Measurements from ENCODE around the gene SGK1.

SGK1 gene

GRCh38 chr6:134317471-134318131 lies at the start of gene SGK1:
SGK1 (minus strand) TSS chr6:134318112; CDS start chr6:134317460, 652 bp downstream.
- TF ChIP-seq GATA3 (IDR thresholded peaks at IDR 0.05; ENCODE audit: low read depth, low read length): no peak
- TF ChIP-seq GATA2 (IDR thresholded peaks at IDR 0.05; ENCODE audit: low read depth, low read length): no peak

- TF ChIP-seq GATA3 (IDR thresholded peaks at IDR 0.05; ENCODE audit: low read depth, low read length): no peak
- TF ChIP-seq GATA2 (IDR thresholded peaks at IDR 0.05; ENCODE audit: low read depth, low read length): no peak
Observed at GRCh38 chr6:134363323-134364039, 45.6 kb upstream of the SGK1 start.

- TF ChIP-seq GATA3 (IDR thresholded peaks at IDR 0.05; ENCODE audit: low read depth, low read length) (no peak), GATA2 (IDR thresholded peaks at IDR 0.05; ENCODE audit: low read depth, low read length) (no peak)
Observed at GRCh38 chr6:134361011-134361410, 43.1 kb upstream of the SGK1 start.

GRCh38 chr6:134359302-134359701 lies 41.4 kb upstream of the SGK1 start:
- TF ChIP-seq GATA3 (IDR thresholded peaks at IDR 0.05; ENCODE audit: low read depth, low read length): no peak
- no peak for TF ChIP-seq GATA2 (IDR thresholded peaks at IDR 0.05; ENCODE audit: low read depth, low read length)

GRCh38 chr6:134358320-134358719 lies 40.4 kb upstream of the SGK1 start:
- no peak for TF ChIP-seq GATA3 (IDR thresholded peaks at IDR 0.05; ENCODE audit: low read depth, low read length)
- no peak; the same call in 1 of the 2 replicates for TF ChIP-seq GATA2 (IDR thresholded peaks at IDR 0.05; ENCODE audit: low read depth, low read length)

- no peak for TF ChIP-seq GATA2 (IDR thresholded peaks at IDR 0.05; ENCODE audit: low read depth, low read length)
- TF ChIP-seq GATA3 (IDR thresholded peaks at IDR 0.05; ENCODE audit: low read depth, low read length): no peak
Observed at GRCh38 chr6:134357022-134357487, 39.1 kb upstream of the SGK1 start.

- no peak for TF ChIP-seq GATA3 (IDR thresholded peaks at IDR 0.05; ENCODE audit: low read depth, low read length)
- no peak for TF ChIP-seq GATA2 (IDR thresholded peaks at IDR 0.05; ENCODE audit: low read depth, low read length)
Observed at GRCh38 chr6:134356405-134356804, 38.5 kb upstream of the SGK1 start.

GRCh38 chr6:134352786-134353480 lies 35.0 kb upstream of the SGK1 start:
- TF ChIP-seq GATA2 (IDR thresholded peaks at IDR 0.05; ENCODE audit: low read depth, low read length) (no peak), GATA3 (IDR thresholded peaks at IDR 0.05; ENCODE audit: low read depth, low read length) (no peak)

- TF ChIP-seq GATA2 (IDR thresholded peaks at IDR 0.05; ENCODE audit: low read depth, low read length) (no peak), GATA3 (IDR thresholded peaks at IDR 0.05; ENCODE audit: low read depth, low read length) (no peak)
Observed at GRCh38 chr6:134351615-134352474, 33.9 kb upstream of the SGK1 start.

- TF ChIP-seq GATA2 (IDR thresholded peaks at IDR 0.05; ENCODE audit: low read depth, low read length): no peak
- no peak for TF ChIP-seq GATA3 (IDR thresholded peaks at IDR 0.05; ENCODE audit: low read depth, low read length)
Observed at GRCh38 chr6:134347885-134348805, 30.2 kb upstream of the SGK1 start.

GRCh38 chr6:134346932-134347545 lies 29.1 kb upstream of the SGK1 start:
- no peak for TF ChIP-seq GATA3 (IDR thresholded peaks at IDR 0.05; ENCODE audit: low read depth, low read length)
- TF ChIP-seq GATA2 (IDR thresholded peaks at IDR 0.05; ENCODE audit: low read depth, low read length): no peak

- TF ChIP-seq GATA3 (IDR thresholded peaks at IDR 0.05; ENCODE audit: low read depth, low read length) (no peak), GATA2 (IDR thresholded peaks at IDR 0.05; ENCODE audit: low read depth, low read length) (no peak)
Observed at GRCh38 chr6:134345789-134346188, 27.9 kb upstream of the SGK1 start.

All from SH-SY5Y (cell line).